ENCODE measurements around the gene NUDT14. TPM values are rescaled to one million over a fixed set of nuclear protein-coding genes. Genes with fewer than 3 reads are reported as not detected.

NUDT14 gene
- total RNA-seq, 1 experiment from 2014 or later: 75.3 TPM

- Histone ChIP-seq H3K4me1 (ENCODE audit: control insufficient read depth, insufficient read depth, low read length) (no peaks in the 10 kb centered on the region), H3K27ac (ENCODE audit: low read length) (no peak overlapping the region), H3K27me3 (ENCODE audit: control insufficient read depth, insufficient read depth, low read length) (no peaks in the 10 kb centered on the region), H3K36me3 (ENCODE audit: control insufficient read depth, insufficient read depth, low read length) (no peaks in the 10 kb centered on the region), H3K9me3 (ENCODE audit: control insufficient read depth, insufficient read depth, low read depth, low read length) (no peaks in the 10 kb centered on the region), H3K4me3 (ENCODE audit: low read depth in 2 of 2, low read length in 2 of 2) (no peak overlapping the region)
- POLR2A ChIA-PET: no interaction called here
- in situ Hi-C loops (cut with HindIII; ENCODE audit: low pct_unique_long_range_greater_than_20kb, low sequenced_read_pairs) (no loop called here), intact Hi-C loops (cut with micrococcal nuclease; ENCODE audit: unreplicated experiment) (no loop called here)
- no TSS peak for BruUV-seq (replicated peaks)
- CTCF ChIA-PET: no interaction called here
- ATAC-seq (no peak), DNase-seq (ENCODE audit: low read depth, low spot score) (no peak)
- no peak for TF ChIP-seq CTCF (IDR thresholded peaks at IDR 0.05)
- no peak for TF ChIP-seq TCF7L2 (IDR thresholded peaks at IDR 0.05; ENCODE audit: low read depth, low read length)
- TF ChIP-seq POLR2AphosphoS5 (IDR thresholded peaks at IDR 0.05; ENCODE audit: low read depth, low read length): no peak
- no peak for TF ChIP-seq REST (IDR thresholded peaks at IDR 0.05; ENCODE audit: insufficient read depth in 1 of 2, low read depth in 2 of 2, low read length in 1 of 2)
- TF ChIP-seq SIN3A (IDR thresholded peaks at IDR 0.05; ENCODE audit: borderline replicate concordance, insufficient read depth, low read depth, low read length): no peak
Measured at GRCh38 chr14:105226198-105226597, 45.1 kb upstream of the NUDT14 start.

- no TSS peak for BruUV-seq (replicated peaks)
- H3K4me1 ChIP-seq (ENCODE audit: control insufficient read depth, insufficient read depth, low read length): no peaks in the 10 kb centered on the region
- no peaks in the 10 kb centered on the region for H3K9me3 ChIP-seq (ENCODE audit: control insufficient read depth, insufficient read depth, low read depth, low read length)
- no peaks in the 10 kb centered on the region for H3K36me3 ChIP-seq (ENCODE audit: control insufficient read depth, insufficient read depth, low read length)
- no peak overlapping the region for H3K27ac ChIP-seq (ENCODE audit: low read length)
- POLR2A ChIA-PET: interaction anchor here (0.7 kb wide), 1 partner anchor 61 kb away, joined by 5 read pairs; no protein-coding TSS in a partner anchor
- ATAC-seq (no peak), DNase-seq (ENCODE audit: low read depth, low spot score) (no peak)
- TF ChIP-seq POLR2AphosphoS5 (IDR thresholded peaks at IDR 0.05; ENCODE audit: low read depth, low read length) (no peak), CTCF (IDR thresholded peaks at IDR 0.05) (no peak), SIN3A (IDR thresholded peaks at IDR 0.05; ENCODE audit: borderline replicate concordance, insufficient read depth, low read depth, low read length) (no peak), REST (IDR thresholded peaks at IDR 0.05; ENCODE audit: insufficient read depth in 1 of 2, low read depth in 2 of 2, low read length in 1 of 2) (no peak), TCF7L2 (IDR thresholded peaks at IDR 0.05; ENCODE audit: low read depth, low read length) (no peak)
- CTCF ChIA-PET: no interaction called here
- intact Hi-C loops (cut with micrococcal nuclease; ENCODE audit: unreplicated experiment): no loop called here
- H3K4me3 ChIP-seq (ENCODE audit: low read depth in 2 of 2, low read length in 2 of 2): no peak overlapping the region
- no peaks in the 10 kb centered on the region for H3K27me3 ChIP-seq (ENCODE audit: control insufficient read depth, insufficient read depth, low read length)
- in situ Hi-C loops (cut with HindIII; ENCODE audit: low pct_unique_long_range_greater_than_20kb, low sequenced_read_pairs): no loop called here
Measured at GRCh38 chr14:105224845-105225570, 43.9 kb upstream of the NUDT14 start.
